A549 (cell line): ENCODE results near the gene ABI2. TPM values are rescaled to one million over a fixed set of nuclear protein-coding genes. Genes with fewer than 3 reads are reported as not detected.

Experiments
- ATAC-seq, 2 experiments: fragments of 200-7000 bp in 1 of 2; fragments of >200 bp in 1 of 2; cut with Nextera tagmentation in 1 of 2; cut with Tn5 transposase in 1 of 2; 3 replicates each; pipeline versions ENCODE4 v1.8.0 to v1.9.1; 2018 to 2020; ENCODE audit warnings: mild to moderate bottlenecking in 1 of 2, moderate library complexity in 1 of 2
- CTCF ChIA-PET: fragments of 300-600 bp; sonication (Branson Sonifier 250); formaldehyde crosslinking; extraction: SDS; loops from one replicate; lab custom pipeline; 2021; ENCODE audit warnings: antibody characterized with exemption, inconsistent platforms; lab: Yijun Ruan, JAX
- POLR2A ChIA-PET: fragments of 350-600 bp; formaldehyde crosslinking; extraction: SDS; loops from one replicate; lab custom pipeline; 2021; ENCODE audit warnings: antibody characterized with exemption, inconsistent platforms; lab: Yijun Ruan, JAX
- DNase-seq, 2 experiments: peaks; one replicate each; pipeline versions ENCODE4 v3.0.0 to v3.0.0-alpha.2; 2011 to 2016; ENCODE audit warnings: low read depth in 1 of 2, low spot score in 1 of 2
- FAIRE-seq: peaks from 2 replicates; lab custom pipeline; 2011; peaks lifted over from hg19 to GRCh38; lab: Jason Lieb, UNC
- H3K27ac ChIP-seq, 2 experiments: fragments of >200 bp; sonication (Bioruptor Twin); formaldehyde crosslinking; 3 replicates each; pipeline ENCODE4 v1.5.1; 2016 to 2017
- H3K4me1 ChIP-seq: fragments of >200 bp; sonication (Bioruptor Twin); formaldehyde crosslinking; 3 replicates; pipeline ENCODE4 v1.6.1; 2016
- H3K4me2 ChIP-seq: fragments of >200 bp; sonication (Bioruptor Twin); formaldehyde crosslinking; 3 replicates; pipeline ENCODE4 v1.6.1; 2016
- H3K4me3 ChIP-seq: fragments of >200 bp; sonication (Bioruptor Twin); formaldehyde crosslinking; 3 replicates; pipeline ENCODE4 v1.5.1; 2016
- H3K9me3 ChIP-seq: fragments of >200 bp; sonication (Bioruptor Twin); formaldehyde crosslinking; 3 replicates; pipeline ENCODE4 v1.6.1; 2016
- ATOH8 ChIP-seq: fragments of 250-450 bp; sonication (Bioruptor Pico); IDR thresholded peaks from 2 replicates; pipeline ENCODE4 v1.5.0; 2020; ENCODE audit warnings: low read depth, mild to moderate bottlenecking, moderate library complexity
- BCL3 ChIP-seq: fragments of >200 bp; sonication (Bioruptor Twin); formaldehyde crosslinking; IDR thresholded peaks from 3 replicates; pipeline ENCODE4 v1.6.1; 2016
- CTCF ChIP-seq: fragments of >200 bp; sonication (Bioruptor Twin); formaldehyde crosslinking; IDR thresholded peaks from 3 replicates; pipeline ENCODE4 v1.5.1; 2016
- E2F6 ChIP-seq: IDR thresholded peaks from 2 replicates; pipeline ENCODE4 v1.6.1; 2012; ENCODE audit warnings: low read depth, borderline replicate concordance
- ELK1 ChIP-seq: fragments of 150-350 bp; IDR thresholded peaks from 2 replicates; pipeline ENCODE4 v1.6.1; 2014; ENCODE audit warnings: low read depth, mild to moderate bottlenecking, low read length
- EP300 ChIP-seq, 2 experiments: fragments of >200 bp; sonication (Bioruptor Twin); formaldehyde crosslinking; IDR thresholded peaks; 2 replicates in 1 of 2; 3 replicates in 1 of 2; pipeline ENCODE4 v1.6.1; 2016 to 2017
- FOSB ChIP-seq: fragments of 250-450 bp; sonication (Bioruptor Pico); IDR thresholded peaks from 2 replicates; pipeline ENCODE4 v1.5.0; 2020; ENCODE audit warnings: mild to moderate bottlenecking, moderate library complexity
- HEYL ChIP-seq: fragments of 250-450 bp; sonication (Bioruptor Pico); IDR thresholded peaks from 2 replicates; pipeline ENCODE4 v1.8.0; 2021; ENCODE audit warnings: mild to moderate bottlenecking, moderate library complexity
- HMGXB4 ChIP-seq: fragments of 250-450 bp; sonication (Bioruptor Pico); IDR thresholded peaks from 2 replicates; pipeline ENCODE4 v1.5.0; 2021; ENCODE audit warnings: mild to moderate bottlenecking, moderate library complexity, borderline replicate concordance
- HOXA7 ChIP-seq: fragments of 250-450 bp; sonication (Bioruptor Pico); IDR thresholded peaks from 2 replicates; pipeline ENCODE4 v1.5.0; 2020; ENCODE audit warnings: mild to moderate bottlenecking, moderate library complexity
- KDM1A ChIP-seq: fragments of 200-600 bp; sonication (generic); IDR thresholded peaks from 2 replicates; pipeline ENCODE4 v1.6.1; 2016; ENCODE audit warnings: low read depth, mild to moderate bottlenecking
- MAFK ChIP-seq: fragments of 450-650 bp; IDR thresholded peaks from 2 replicates; pipeline ENCODE4 v1.6.1; 2014; ENCODE audit not compliant: partially characterized antibody
- NPAS2 ChIP-seq: fragments of 250-450 bp; sonication (Bioruptor Pico); IDR thresholded peaks from 2 replicates; pipeline ENCODE4 v1.8.0; 2022; ENCODE audit warnings: mild to moderate bottlenecking, moderate library complexity, borderline replicate concordance
- RAD21 ChIP-seq, 2 experiments: fragments of >200 bp in 1 of 2; sonication (Bioruptor Twin) in 1 of 2; formaldehyde crosslinking in 1 of 2; IDR thresholded peaks in 1 of 2; conservative IDR thresholded peaks in 1 of 2; 2 replicates in 1 of 2; 3 replicates in 1 of 2; pipeline ENCODE4 v1.6.1; 2012 to 2018; ENCODE audit warnings: inconsistent platforms in 1 of 2
- RARB ChIP-seq: fragments of 250-450 bp; sonication (Bioruptor Pico); IDR thresholded peaks from 2 replicates; pipeline ENCODE4 v1.8.0; 2021; ENCODE audit warnings: mild to moderate bottlenecking, moderate library complexity
- REST ChIP-seq: fragments of 200-600 bp; sonication (generic); IDR thresholded peaks from 2 replicates; pipeline ENCODE4 v1.6.1; 2016; ENCODE audit warnings: antibody characterized with exemption, mild to moderate bottlenecking, moderate library complexity
- USF2 ChIP-seq: fragments of 450-650 bp; IDR thresholded peaks from 2 replicates; pipeline ENCODE4 v1.6.1; 2014; ENCODE audit warnings: antibody characterized with exemption
- WGBS: methylation state at CpG from one replicate; pipeline ENCODE4 v1.1.6; 2017; ENCODE audit errors: missing lambda C conversion rate; 5-methylcytosine and 5-hydroxymethylcytosine counted together
- polyA plus RNA-seq, 4 experiments: library from polyadenylated mRNA; depleted of rRNA in 3 of 4; stranded (reverse); fragments of >200 nt; fragmentation: RNase III in 1 of 4; extraction: RNeasy Plus Mini Kit Qiagen cat#74134 plus additional on column Dnase treatment in 1 of 4; gene quantifications; 2 replicates in 3 of 4; 3 replicates in 1 of 4; pipeline ENCODE4 v1.2.3, GENCODE V29; 2011 to 2017

ABI2 gene
- polyA plus RNA-seq, 2 of the 4 experiments (the other 2 are of a cell fraction), result 36.2 to 51.1 TPM

GRCh38 chr2:203437511-203437910 lies 109.3 kb downstream of the ABI2 start:
- no peak for TF ChIP-seq CTCF
- no peak for TF ChIP-seq E2F6
- no peak for TF ChIP-seq BCL3
- TF ChIP-seq HEYL (CRISPR knock-in tag), result no peak
- no peak for TF ChIP-seq RAD21 (conservative IDR thresholded peaks at IDR 0.05 in 1 of 2, IDR thresholded peaks at IDR 0.05 in 1 of 2)
- no peak for TF ChIP-seq ELK1
- TF ChIP-seq HOXA7 (CRISPR knock-in tag), result no peak
- no peak for TF ChIP-seq FOSB (CRISPR knock-in tag)
- TF ChIP-seq MAFK, result no peak
- no peak for TF ChIP-seq REST
- no peak for TF ChIP-seq NPAS2 (CRISPR knock-in tag)
- no peak for TF ChIP-seq EP300 (IDR thresholded peaks at IDR 0.05)
- TF ChIP-seq RARB (CRISPR knock-in tag), result no peak
- no peak for TF ChIP-seq USF2
- no peak for TF ChIP-seq KDM1A
- TF ChIP-seq HMGXB4, result no peak
- TF ChIP-seq ATOH8 (CRISPR knock-in tag), result no peak
- Histone ChIP-seq H3K4me3 (no peak overlapping the region), H3K4me1 (peaks cover 6% of the 10 kb centered on the region; the same call in 1 of the 3 replicates), H3K9me3 (no peaks in the 10 kb centered on the region), H3K4me2 (no peak overlapping the region), H3K27ac (no peak overlapping the region)
- no peak for FAIRE-seq
- ChIA-PET CTCF (interaction anchor here (2.2 kb wide), 1 partner anchor 16 kb away, joined by 11 read pairs; no protein-coding TSS in a partner anchor), POLR2A (no interaction called here)
- WGBS, result 93% methylated on average over 4 of the region's 4 CpGs
- no peak for DNase-seq
- ATAC-seq, result no peak
